Stimulated activated CD8-positive, alpha-beta memory T cell treated with anti-CD3 and anti-CD28 coated beads, Interleukin-15, amount 100 ng/mL, for 48 hours (primary cell): ENCODE data around the gene AGPAT1.
"Not testable (repeated sequence)": the region's sequence is repeated elsewhere in the genome, so short reads cannot be mapped to it uniquely, and the experiment has no call there.

Experiments
- DNase-seq, 2 donors: peaks; one replicate each; pipeline ENCODE4 v3.0.0-alpha.2; 2020; ENCODE audit warnings: low read depth in 2 of 2

AGPAT1 gene

DNA sequence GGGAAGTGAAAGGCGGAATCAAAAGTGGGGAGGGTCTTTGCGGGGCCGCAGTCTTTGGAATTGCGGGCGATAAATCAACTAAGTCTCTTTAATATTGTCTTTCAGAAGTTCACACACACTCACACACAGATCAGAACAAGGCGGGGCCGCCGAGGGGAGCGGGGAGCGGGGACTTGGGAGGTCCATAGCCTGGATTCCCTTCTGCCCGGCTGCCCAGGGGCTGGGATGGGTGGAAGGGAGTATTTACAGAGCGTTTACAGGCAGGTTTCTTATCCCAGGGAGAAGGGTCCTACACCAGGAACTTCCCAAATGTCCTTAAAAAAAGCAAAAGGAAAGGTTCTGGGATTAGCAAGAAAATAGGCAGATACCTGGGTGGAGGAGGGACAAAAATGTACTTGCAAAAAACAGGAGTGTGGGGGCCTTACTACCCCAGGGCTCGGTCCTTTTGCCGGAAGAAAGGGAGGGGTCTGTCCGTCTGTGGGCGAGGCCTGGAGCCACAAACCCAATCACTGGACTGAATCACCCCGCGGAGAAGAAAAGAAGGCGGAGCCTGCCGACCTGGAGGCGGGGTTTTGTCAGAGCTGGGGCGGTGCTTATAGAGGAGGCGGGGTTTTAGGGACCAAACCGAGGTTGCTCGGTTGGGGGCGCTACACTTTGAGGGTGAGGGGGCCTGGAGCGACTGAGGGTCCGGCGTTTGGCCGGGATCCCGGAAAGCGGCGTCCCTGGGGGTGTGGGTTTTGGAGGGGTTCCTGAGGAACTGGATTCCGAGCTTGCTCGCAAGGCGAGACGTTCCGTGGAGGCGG is 27.4 kb downstream of the AGPAT1 start:
- peak; percentile 38 to 58 for DNase-seq

DNA sequence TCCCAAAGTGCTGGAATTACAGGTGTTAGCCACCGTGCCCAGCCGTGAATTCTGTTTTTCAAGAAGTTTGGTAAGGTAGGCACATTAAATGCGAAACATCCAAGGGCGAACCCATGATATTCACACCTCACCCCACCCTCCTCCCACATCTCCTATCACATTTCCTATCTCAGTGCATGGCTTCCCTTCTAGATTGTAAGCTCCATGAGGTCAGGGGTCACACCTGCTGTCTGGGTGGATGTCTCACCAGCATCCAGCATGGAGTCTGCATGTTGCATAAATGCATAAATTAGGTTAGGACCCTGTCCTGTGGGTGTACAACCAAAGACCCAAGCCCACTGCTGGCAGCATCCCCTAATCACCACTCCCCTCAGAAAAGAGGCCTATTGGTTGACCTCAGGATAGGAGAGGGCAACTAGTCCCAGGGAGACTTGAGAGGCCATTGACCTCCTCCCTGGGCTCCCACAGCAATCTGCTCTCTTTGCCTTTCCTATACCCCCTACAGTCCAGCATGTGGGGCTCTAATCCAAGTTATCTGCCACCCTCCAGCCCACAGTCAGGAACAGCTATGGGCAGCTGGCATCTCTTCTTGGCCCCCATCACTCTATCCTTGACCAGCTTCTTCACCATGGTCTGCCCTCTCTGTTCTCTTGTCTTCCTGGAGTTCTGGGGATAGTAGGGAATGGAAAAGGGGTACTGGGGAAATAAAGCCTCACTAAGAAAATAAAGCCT is 28.3 kb downstream of the AGPAT1 start:
- DNase-seq, result no peak

DNA sequence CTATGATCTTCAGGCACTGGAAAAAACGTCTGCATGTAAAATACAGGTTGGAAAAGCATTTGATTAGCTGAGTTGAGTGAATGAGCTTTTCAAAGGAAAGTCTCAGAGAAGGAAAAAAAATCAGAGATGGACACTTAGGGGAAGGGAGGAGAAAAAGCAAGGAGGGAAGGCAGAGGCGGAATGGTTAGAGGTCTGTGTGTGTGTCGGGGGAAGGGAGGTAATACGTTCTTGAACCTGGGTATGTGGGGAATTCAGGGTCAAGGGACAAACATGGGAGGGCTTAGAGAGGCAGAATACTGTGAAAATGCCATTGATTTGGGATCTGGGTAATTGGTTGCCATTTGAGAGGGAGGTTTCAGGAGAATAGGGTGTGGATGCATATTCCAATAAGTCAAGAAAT is 29.2 kb downstream of the AGPAT1 start:
- no peak for DNase-seq

DNA sequence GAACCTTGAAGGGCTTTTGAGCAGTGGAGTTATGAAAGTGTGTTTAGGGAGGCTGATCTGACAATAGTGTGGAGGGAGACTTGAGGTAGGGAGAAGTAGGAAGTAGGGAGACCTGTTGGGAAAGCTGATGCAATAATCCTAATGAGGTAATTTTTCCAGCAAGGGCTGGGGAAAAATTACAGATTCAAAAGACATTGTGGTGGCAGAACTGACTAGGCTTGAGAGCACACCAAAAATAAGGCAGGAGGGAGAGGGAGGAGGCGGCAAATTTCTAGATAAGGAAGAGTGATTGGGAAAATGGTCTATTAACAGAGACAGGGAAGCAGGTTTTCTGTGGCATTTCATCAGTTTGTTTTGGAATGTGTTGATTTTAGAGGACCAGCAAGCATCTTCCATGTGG is 29.6 kb downstream of the AGPAT1 start:
- DNase-seq, result no peak

DNA sequence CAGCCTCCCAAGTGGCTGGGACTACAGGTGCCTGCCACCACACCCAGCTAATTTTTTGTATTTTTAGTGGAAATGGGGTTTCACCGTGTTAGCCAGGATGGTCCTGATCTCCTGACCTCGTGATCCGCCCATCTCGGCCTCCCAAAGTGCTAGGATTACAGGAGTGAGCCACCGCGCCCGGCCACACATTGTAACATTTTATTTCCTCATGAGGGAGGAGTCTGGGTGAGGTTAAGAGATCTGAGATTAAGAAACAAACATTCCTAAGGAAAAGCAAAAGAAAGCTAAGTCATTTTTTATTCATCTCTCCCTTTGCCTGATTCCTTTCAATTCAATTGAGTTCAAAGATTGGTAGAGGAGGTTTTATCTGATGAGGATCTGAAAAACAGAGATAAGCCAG is 31.6 kb downstream of the AGPAT1 start:
- not testable (repeated sequence) for DNase-seq

DNA sequence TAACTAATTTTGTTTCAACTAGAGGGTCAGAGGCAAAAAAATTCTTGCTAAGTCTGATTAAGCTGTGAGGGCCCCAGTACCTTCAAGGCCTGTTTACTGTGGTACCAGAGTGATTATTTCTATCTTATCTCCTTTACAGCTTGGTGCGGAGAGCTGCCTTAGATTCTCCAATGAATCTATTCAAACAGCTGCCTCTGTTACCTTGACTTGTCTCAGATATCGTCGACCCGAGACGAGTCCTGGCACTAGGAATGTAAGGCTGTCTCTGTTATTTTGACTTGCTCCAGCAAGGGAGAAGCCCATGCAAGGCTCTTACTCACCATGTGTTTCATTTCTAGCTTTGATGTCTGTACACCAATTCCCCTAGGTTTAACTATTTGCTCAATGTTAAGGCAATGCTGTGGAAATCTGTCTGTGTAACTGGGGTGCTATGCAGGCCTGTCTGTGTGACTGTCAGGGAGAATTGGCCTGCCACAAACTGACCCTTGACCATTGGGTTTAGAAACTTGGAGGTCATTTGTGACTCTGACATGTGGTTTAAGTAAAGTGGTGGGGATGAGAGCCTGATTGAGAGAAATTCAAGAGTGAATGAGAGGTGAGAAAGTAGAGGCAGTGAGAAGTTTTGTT is 35.4 kb downstream of the AGPAT1 start:
- DNase-seq, result no peak

DNA sequence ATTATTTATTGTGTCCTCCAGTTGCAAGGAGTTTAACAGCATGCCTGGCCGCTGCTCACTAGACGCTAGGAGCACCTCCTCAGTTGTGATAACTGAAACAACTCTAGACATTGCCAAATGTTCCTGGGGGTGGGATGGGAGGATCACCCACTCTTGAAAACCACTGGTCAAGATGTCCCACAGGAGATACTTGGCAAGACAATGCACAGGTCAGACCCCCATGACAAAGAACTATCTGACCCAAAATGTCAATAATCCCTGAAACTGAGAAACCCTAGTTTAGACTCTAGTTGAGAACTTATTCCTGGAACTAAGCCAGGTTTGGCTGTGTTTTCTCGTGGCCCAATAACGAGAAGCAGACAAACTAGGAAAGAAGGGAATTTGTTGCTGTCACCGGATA is 36.3 kb downstream of the AGPAT1 start:
- no peak for DNase-seq

DNA sequence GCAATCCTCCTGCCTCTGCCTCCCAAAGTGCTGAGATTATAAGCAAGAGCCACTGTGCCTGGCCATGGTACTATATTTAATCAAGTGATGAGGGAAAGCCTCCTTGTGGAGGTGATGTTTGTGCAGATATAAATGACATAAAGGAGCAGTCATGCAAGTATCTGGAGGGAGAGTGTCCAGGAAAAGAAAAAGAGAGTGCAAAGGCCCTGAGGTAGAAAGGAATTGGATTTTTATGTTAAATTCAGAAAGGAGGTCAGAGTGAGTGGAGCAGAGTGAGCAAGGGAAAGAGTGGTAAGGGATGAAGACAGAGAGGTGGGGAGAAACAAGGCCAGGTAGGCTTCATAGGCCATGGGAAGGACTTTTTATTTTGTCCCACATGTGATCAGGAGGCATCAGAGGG is 38.4 kb downstream of the AGPAT1 start:
- DNase-seq, result no peak

DNA sequence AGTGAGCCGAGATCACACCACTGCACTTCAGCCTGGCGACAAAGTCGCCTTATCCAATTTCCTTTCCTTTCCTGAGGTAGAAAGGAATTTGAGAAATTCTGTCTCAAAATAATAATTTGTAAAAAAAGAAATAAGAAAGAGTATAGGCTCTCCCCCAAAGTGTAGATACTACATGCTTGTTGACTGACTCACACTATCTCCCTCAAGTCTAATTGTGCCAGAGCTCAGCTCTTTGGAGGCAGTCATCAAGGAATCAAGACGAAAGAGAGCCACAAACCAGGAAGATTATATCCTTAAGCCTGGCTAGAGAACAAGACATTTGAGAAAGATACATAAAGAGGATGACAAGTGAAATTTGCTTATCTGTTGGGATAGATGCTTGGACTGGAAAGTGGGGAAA is 42.1 kb downstream of the AGPAT1 start:
- DNase-seq, result no peak

DNA sequence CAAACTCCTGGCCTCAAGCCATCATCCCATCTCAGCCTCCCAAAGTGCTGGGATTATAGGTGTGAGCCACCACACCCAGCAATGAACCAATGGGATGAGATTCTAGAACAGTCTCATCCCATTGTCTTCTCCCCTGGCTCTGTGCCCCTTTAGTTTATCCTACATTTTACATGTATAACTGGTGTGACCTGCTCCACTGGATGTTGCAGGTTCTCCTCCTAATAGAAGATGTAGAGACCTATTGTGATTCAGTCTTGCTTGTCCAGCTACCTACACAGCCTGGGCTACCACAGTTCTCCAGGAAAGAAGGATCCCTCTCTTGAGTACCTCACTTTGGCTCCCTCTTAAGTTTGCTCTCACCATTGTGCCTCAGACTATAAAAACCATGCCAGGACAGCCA is 43.8 kb downstream of the AGPAT1 start:
- no peak for DNase-seq

DNA sequence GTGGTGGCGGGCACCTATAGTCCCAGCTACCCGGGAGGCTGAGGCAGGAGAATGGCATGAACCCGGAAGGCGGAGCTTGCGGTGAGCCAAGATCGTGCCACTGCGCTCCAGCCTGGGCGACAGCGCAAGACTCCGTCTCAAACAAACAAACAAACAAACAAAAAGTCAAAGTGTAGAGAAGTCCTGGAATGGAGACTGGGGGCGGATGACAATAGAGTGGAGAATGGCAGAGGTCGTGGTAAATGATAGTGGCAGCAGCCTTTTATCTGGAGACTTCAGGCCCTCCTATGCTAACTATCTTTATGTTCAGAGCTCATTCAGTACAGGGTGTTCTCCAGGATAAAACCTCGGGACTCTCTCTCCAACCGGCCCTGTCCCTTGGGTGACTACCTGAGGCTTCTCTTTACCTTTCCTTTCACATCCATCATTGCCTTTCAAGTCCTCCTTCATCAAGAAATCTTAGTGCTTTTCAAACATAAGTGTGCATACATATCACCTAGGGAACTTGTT is 44.4 kb downstream of the AGPAT1 start:
- DNase-seq, result no peak

DNA sequence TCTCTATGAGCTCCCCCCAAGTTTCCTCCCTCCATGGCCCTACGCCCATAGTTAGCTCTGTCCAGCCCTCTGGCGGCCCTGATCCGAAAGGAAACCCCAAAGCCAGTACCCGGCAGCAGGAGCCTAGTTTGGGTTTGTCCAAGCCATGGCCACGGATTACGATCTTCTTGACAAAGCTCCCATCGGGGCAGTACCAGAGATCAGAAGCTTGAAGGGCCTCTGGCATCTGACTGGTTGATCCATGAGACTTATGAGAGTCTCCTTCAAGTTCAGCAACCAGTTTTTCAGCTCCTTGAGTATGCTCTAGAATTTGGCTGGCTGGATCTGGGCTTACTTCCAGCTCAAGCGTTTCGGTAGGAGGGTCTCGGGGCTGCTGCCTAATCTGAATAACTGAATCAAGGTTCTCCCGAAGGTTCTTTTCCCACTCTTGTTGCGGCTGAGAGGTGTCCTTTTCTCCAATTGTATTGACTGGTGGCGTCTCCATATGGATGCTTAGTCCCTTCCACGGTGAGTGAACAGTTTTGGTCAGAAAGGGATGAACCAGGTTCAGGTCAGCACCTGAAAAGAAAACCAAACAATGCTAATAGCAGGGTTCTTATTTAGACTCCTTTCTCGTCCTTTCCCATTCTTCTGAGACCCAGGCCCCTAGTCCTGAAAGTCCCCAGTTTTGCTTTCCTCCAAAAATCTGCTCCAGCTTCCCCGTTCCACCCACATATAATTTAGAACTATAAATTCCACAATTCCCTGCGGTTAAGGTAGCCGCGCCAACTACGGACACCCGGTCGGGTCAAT is 46.4 kb downstream of the AGPAT1 start:
- DNase-seq, result no peak

DNA sequence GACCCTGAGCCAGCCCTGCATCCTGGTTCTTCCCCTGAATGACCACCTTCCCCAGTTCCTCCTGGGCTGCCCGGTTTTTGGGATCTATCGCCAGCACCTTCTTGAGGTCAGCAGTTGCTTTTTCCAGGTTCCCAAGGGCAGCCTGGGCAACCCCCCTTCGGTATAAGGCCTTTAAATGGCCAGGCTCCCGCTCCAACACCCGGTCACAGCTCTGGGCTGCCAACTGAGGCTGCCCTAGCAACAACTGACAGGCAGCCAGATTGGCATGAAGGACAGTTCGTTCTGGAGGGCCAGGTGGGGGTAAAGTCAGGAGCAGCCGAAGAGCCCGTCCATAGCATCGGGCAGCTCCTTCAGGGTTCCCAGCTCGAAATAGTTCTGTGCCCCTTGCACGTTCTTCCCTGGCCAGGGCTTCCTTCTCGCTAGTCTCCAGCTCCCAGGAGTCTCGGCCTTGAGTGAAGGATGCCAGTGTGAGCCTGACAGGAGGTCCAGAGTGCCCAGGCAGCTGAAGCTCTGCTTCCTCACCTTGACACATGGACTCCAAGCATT is 47.1 kb downstream of the AGPAT1 start:
- no peak for DNase-seq

DNA sequence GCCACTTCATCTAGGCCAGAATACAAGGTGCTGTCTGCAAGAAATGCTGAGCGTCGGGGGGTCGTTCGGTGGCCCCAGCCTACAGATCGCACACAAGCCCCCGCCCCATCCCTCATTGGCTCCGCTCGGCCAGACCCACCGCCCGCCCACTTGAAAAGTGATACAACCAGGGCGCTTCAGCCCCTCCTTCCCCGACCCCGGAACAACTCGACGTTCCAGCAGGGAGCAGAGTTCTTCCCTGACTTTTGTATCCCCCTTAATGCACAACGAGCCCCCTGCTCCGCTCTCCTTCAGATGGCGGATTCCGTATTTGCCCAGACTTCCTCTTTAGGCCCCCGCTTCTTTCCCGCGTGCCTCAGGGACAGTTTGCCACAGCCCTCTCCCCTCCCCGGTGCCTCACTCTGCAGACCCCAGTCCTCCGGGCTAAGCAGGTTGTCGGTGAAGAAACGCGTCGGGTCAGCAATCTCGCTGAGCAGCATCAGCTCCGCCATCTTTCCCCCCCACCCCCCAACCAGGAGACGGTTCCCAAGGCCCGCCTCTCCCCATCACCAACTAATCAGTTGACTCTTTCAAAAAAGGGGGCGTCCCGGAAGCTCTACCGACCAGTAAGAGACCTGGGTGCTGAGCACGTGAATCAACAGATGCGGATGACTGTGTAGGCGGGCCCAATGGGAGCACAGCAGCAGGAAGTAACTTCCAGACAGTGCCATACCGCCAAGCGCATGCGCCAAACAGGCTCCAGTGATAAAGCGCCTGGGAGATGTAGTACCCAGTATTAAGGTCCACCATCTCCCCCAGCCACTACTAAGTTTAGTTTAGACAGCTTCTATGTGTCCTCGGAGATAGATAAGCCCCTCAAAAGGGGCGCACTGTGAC is 47.9 kb downstream of the AGPAT1 start, which contains the start of gene ATF6B:
Gene ATF6B (minus strand): TSS at position 530 of the 876 bp plus-strand sequence. CDS start 39 bp downstream, at position 491.
- peak; percentile 96 for DNase-seq

DNA sequence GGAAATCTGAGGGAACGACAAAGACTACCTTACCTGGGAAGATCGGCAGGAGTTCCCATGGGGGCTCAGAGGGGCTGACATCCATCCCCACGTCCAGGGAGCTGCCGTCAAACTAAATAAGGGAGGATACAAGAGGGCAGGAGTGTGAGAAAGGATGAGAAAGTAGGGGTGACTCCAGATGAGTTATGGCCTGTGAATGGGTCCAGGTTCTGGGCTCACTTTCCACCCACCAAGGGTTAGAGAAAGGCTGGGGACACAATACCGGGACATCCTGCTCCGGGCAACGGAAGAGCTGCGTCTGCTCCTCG is 48.5 kb downstream of the AGPAT1 start:
- DNase-seq, result no peak

DNA sequence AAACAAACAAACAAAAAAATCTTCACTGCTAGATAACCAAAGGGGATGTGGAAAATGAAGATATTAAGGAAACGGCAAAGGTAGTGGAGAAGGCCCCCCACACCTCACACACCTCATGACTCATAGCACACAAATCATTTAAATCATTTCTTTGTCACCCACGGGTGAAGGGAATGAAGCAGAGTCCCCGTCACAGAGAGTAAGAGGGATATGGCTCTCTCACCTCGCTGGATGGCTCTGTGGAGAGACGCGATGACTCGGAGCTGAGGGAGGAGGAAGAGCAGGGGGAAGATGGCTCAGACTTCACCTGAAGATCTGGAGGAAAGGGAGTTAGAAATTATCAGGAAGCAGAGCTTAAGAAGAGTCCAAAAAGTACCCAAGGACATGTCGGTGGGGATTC is 49.0 kb downstream of the AGPAT1 start:
- no peak for DNase-seq

DNA sequence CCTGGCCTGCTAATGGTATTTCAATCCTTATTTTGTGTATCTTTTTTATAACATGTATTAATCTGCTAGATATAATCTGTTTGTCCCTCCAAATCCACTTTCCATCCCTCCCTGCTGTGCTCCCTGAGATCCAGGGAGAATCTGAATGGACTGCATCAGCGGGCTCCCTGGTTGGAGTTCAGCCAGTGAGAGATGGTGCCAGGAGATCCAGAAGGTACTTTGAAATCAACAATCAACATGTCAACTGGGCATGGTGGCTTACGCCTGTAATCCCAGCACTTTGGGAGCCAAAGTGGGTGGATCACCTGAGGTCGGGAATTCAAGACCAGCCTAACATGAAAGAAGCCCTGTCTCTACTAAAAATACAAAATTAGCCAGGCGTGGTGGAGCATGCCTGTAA is 52.2 kb downstream of the AGPAT1 start:
- no peak for DNase-seq

DNA sequence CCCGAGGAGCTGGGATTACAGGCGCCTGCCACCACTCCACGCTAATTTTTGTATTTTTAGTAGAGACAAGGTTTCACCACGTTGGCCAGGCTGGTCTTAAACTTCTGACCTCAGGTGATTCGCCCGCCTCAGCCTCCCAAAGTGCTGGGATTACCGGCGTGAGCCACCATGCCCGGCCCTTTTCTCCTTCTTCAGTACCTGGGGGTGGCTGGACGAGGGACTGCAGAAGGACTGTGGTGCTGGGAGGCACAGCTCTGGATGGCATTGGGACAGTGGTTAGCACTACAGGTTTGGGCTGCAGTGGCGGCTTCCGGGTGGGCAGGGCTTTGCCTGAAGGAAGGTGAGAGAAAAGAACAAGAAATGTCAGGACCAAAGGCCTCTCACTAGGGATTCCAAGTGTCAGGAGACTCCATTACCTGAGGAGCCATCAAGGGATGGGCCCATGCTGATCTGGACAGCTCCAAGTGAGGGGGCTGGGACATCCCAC is 55.3 kb downstream of the AGPAT1 start:
- no peak for DNase-seq

DNA sequence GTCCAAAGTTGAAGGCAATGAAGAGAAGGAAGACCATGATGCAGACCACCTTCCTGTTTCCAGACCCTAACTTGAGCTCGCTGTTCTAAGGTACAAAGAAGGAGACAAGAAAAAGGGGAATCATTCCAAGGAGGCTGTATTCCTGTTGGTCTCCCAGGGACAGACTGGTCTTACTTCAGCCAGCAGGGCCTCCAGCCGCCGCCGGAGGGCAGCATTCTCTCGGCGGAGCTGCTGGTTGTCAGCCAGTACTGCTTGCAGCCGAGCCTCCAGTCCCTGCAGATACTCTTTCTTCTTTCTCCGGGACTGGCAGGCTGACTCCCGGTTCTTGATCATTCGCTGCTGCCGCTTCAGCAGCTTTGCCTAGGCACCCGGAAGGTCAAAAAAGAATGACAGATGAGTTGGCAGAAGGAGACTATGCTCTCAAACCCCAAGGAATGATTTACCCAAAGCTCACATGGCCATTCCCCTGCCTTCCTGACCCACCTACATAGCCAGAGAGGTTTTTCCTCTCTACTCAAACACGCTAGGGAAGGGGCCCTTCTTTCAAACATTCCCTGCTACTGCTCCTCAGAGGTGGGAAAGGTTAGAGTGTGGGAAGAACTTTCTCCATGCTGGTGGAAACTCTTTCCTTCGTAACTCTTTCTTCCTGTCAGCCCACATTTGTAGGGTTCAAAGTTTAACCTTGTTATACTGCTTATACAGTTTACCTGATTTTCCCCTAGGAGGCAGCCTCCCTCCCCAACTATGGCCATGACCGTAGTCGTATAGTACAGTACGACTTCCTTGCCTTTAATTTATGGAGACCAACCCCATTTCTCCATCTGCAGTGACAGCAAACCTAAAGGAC is 56.9 kb downstream of the AGPAT1 start:
- DNase-seq, result peak; percentile 43 to 54
